ENCODE results near the gene FANCC.
A peak's percentile ranks its signal among the peaks of the same experiment; 100 is the strongest.

The FANCC gene

DNA sequence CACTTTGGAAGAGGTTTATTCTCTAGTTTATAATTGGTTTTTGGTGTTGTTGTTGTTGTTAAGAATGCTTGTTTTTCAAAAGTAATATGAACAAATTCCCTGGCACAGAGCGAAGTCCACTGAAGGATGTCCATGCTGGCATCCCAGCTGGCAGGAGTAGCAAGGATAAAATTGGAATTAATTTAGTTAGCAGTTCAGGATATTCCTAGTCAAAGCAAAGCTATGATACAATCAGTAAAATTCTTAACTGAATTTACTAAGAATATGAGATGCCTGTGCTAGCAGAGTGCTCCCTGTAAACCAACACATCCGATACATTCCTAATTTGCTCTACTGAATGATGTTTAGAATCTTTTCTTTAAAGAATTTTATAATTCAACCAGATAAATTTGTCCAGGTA is 161.4 kb downstream of the FANCC start:
- in situ Hi-C loops (cut with MboI; ENCODE audit: low sequenced_read_pairs, unreplicated experiment): no loop called here
- no peak for DNase-seq (ENCODE audit: low spot score)
- TF ChIP-seq, protein P1, sequence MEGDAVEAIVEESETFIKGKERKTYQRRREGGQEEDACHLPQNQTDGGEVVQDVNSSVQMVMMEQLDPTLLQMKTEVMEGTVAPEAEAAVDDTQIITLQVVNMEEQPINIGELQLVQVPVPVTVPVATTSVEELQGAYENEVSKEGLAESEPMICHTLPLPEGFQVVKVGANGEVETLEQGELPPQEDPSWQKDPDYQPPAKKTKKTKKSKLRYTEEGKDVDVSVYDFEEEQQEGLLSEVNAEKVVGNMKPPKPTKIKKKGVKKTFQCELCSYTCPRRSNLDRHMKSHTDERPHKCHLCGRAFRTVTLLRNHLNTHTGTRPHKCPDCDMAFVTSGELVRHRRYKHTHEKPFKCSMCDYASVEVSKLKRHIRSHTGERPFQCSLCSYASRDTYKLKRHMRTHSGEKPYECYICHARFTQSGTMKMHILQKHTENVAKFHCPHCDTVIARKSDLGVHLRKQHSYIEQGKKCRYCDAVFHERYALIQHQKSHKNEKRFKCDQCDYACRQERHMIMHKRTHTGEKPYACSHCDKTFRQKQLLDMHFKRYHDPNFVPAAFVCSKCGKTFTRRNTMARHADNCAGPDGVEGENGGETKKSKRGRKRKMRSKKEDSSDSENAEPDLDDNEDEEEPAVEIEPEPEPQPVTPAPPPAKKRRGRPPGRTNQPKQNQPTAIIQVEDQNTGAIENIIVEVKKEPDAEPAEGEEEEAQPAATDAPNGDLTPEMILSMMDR (IDR thresholded peaks at IDR 0.05; ENCODE audit: borderline replicate concordance, control extremely low read depth, extremely low read depth, insufficient read depth, missing control alignments): no peak

- in situ Hi-C loops (cut with MboI; ENCODE audit: low sequenced_read_pairs, unreplicated experiment): no loop called here
- TF ChIP-seq, protein P1 (IDR thresholded peaks at IDR 0.05; ENCODE audit: borderline replicate concordance, control extremely low read depth, extremely low read depth, insufficient read depth, missing control alignments): no peak
- no peak for DNase-seq (ENCODE audit: low spot score)
These were observed 162.3 kb downstream of the FANCC start for GRCh38 chr9:95155220-95155619.

DNA sequence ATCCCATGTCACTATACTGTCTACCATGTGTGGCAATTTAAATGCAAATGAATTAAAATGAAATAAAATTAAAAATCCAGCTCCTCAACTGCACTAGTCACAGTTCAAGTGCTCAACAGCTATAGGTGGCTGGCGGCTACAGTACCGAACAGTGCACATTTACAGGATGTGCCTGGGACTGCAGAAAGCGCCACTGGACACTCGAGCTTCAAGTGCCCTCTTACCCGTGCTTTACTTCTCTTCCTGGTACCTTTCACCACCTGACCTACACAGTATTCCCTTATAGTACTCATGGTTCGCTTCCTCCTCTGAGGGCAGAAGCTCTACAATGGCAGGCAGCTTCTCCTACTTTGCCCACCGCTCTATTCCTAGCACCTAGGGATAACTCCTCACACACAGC is 166.6 kb downstream of the FANCC start:
- DNase-seq (ENCODE audit: low spot score): no peak
- TF ChIP-seq, protein P1 (IDR thresholded peaks at IDR 0.05; ENCODE audit: borderline replicate concordance, control extremely low read depth, extremely low read depth, insufficient read depth, missing control alignments): no peak
- in situ Hi-C loops (cut with MboI; ENCODE audit: low sequenced_read_pairs, unreplicated experiment): no loop called here

DNA sequence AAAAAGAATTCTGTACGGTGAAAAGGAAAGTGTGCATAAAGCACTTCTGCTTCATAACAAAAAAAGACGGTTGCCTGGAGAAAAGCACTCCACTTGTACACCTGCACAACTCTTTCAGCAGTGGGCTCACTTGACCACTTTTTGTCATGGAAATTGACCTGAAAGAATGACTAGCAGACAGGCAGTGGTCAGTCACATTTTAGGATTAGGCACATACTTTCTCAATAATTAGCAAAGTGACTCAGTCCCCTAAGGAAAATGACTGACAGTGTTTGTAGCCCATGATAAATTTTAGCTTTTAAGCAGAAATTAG is 169.3 kb downstream of the FANCC start:
- no peak for DNase-seq (ENCODE audit: low spot score)
- TF ChIP-seq, protein P1 (IDR thresholded peaks at IDR 0.05; ENCODE audit: borderline replicate concordance, control extremely low read depth, extremely low read depth, insufficient read depth, missing control alignments): no peak
- in situ Hi-C loops (cut with MboI; ENCODE audit: low sequenced_read_pairs, unreplicated experiment): no loop called here

DNA sequence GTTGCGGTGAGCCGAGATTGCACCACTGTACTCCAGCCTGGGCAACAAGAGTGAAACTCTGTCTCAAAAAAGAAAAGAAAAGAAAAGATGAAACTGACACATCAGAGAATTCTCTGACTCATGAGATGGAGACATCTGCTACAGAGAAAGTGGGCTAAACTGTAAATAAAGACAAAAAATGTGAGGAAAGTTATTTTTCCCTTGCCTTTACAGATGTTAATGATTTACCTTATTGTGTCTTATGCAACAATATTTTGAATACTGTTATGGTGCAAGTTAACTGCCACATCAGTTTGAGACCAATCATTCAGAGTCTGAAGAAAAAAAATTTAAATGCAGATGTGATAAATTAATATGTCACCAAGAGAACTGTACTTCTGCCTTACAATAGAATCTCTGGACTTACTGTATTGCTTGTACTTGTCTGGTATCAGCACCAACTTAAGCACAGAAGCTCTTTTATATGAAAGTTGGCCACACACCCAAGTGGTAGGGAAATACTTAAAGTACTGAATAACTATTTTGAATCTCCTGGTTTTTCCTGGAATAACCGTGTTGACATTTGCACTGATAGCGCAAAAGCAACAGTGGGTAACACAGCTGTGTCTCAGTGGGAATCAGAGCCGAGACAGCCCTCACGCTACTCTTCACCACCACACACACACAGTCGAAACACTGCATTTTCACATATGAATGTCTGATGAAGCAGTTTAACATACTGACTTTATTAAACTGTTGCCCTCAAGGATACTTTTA is 169.9 kb downstream of the FANCC start:
- in situ Hi-C loops (cut with MboI; ENCODE audit: low sequenced_read_pairs, unreplicated experiment): no loop called here
- TF ChIP-seq, protein P1 (IDR thresholded peaks at IDR 0.05; ENCODE audit: borderline replicate concordance, control extremely low read depth, extremely low read depth, insufficient read depth, missing control alignments): no peak
- no peak for DNase-seq (ENCODE audit: low spot score)

- in situ Hi-C loops (cut with MboI; ENCODE audit: low sequenced_read_pairs, unreplicated experiment): no loop called here
- peak; percentile 1 for DNase-seq (ENCODE audit: low spot score)
- TF ChIP-seq, protein P1 (IDR thresholded peaks at IDR 0.05; ENCODE audit: borderline replicate concordance, control extremely low read depth, extremely low read depth, insufficient read depth, missing control alignments): no peak
These were observed 173.6 kb downstream of the FANCC start for GRCh38 chr9:95143591-95144561.
